ENCODE measurements around the gene SP7. TPM values are rescaled to one million over a fixed set of nuclear protein-coding genes. Genes with fewer than 3 reads are reported as not detected.

SP7 gene
- total and polyA plus RNA-seq, 2 donors from 2014 or later = not detected

DNA sequence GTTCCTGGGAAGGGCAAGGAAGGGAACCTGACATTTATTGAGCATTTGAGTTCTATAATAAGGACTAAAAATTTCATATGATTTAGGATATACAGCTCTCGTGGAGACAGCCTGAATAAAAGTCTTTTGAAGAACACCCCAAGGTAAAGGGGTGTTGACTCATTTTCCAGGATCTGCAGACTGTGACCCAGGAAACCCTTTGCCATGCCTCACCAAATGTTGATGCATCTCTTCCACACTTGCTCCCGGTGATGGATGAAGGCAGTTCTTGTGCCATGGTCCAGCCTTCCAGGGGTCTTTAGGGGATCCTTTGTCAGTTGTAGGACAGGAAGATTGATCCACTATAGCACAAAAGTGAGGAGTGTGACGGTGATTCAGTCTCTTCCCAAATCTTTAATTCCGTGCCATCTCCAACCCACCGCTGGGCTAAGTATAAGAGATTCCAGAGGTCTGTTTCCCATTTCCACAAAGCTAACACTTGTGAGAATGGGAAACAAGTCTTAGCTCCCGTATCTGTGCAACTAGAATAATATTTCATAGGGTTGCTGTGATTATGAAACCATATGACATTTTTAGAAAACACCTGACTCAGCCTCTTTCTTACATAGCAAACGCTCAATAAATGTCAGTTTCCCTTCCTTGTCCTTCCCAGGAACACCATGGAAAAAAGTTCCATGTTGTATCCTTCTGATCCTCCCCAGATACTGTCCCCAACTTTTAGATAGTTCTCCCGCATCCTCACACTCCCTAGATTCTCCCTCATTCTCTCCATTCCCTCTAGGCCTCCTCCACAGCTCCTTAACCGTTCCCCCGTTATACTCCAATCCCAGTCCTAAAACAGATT, 15.6 kb downstream of the SP7 start:
- Histone ChIP-seq H3K4me1 (ENCODE audit: control insufficient read depth in 2 of 3, insufficient read depth in 2 of 3, low read depth in 1 of 3, low read length in 3 of 3) (peaks cover 3 to 18% (median 13%) of the 10 kb centered on the region in 3 donors), H3K9ac (ENCODE audit: low read length in 3 of 3) (peak overlapping the region; percentile 81 to 94 (median 82)), H3K9me3 (ENCODE audit: control insufficient read depth in 2 of 3, insufficient read depth in 1 of 3, low read length in 3 of 3) (no peaks in the 10 kb centered on the region), H3K27me3 (ENCODE audit: control insufficient read depth, insufficient read depth, low read length) (no peaks in the 10 kb centered on the region), H3K27ac (ENCODE audit: low read depth in 2 of 2, low read length in 2 of 2) (peak overlapping the region; percentile 89 to 96), H3K36me3 (ENCODE audit: control insufficient read depth in 2 of 3, insufficient read depth in 3 of 3, low read length in 3 of 3) (peaks cover 2 to 6% (median 3%) of the 10 kb centered on the region in 3 donors), H3K4me3 (ENCODE audit: low read length in 3 of 3) (peak overlapping the region; percentile 89 to 98 (median 91))
- FAIRE-seq (no peak), DNase-seq (peak in 1 of 5 donors; percentile 18)
- intact Hi-C loops (cut with DNase I) = no loop called here
- TF ChIP-seq CTCF (IDR thresholded peaks at IDR 0.05; ENCODE audit: borderline replicate concordance, extremely low read depth, insufficient read depth) = no peak

DNA sequence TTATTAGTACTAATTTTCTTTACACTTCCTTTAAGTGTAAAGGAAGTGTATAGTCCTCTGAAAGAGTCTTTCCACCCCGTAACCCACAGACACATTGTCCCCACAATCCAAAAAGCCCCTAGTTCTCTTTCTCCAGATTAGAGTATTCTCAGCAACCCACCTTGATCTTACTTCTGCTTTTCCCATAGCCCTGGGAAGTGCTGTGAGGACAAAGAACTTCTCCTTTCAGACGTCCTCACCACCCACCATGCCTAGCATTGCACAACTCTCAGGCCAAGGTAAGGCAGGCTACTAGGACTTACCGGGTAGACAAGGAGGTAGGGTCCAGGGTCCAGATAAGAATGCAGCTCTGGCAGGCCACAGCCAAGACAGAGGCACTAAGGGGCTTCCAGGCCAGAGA, 22.2 kb downstream of the SP7 start:
- no peaks in the 10 kb centered on the region for H3K9me3 ChIP-seq (ENCODE audit: control insufficient read depth in 2 of 3, insufficient read depth in 1 of 3, low read length in 3 of 3)
- no peak overlapping the region for H3K9ac ChIP-seq (ENCODE audit: low read length in 3 of 3)
- peaks cover 0 to 37% (median 20%) of the 10 kb centered on the region in 3 donors for H3K36me3 ChIP-seq (ENCODE audit: control insufficient read depth in 2 of 3, insufficient read depth in 3 of 3, low read length in 3 of 3)
- TF ChIP-seq CTCF (IDR thresholded peaks at IDR 0.05; ENCODE audit: borderline replicate concordance, extremely low read depth, insufficient read depth) = no peak
- FAIRE-seq (no peak), DNase-seq (no peak)
- H3K27me3 ChIP-seq (ENCODE audit: control insufficient read depth, insufficient read depth, low read length) = no peaks in the 10 kb centered on the region
- intact Hi-C loops (cut with DNase I) = no loop called here
- H3K27ac ChIP-seq (ENCODE audit: low read depth in 2 of 2, low read length in 2 of 2) = no peak overlapping the region
- H3K4me3 ChIP-seq (ENCODE audit: low read length in 3 of 3) = no peak overlapping the region
- no peaks in the 10 kb centered on the region for H3K4me1 ChIP-seq (ENCODE audit: control insufficient read depth in 2 of 3, insufficient read depth in 2 of 3, low read depth in 1 of 3, low read length in 3 of 3)

DNA sequence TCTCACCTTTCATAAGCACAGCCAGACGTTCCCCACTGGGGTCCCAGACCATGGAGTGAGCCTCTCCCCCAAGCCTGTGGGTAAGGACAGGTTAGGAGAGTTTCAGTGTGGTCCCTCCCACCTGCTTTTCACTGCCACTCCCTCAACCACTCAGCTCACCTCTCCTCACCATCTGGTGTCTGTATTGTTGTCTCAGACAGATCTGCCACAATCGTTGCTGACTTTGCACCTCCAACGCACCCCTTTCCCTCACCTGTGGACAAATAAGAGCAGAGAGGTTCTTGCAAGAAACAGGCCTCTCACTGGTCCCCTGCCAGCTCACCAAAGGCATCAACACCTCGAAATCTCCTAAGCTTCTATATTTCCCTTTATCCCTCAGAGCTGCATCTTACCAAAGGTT, 27.9 kb downstream of the SP7 start:
- no peak for TF ChIP-seq CTCF (IDR thresholded peaks at IDR 0.05; ENCODE audit: borderline replicate concordance, extremely low read depth, insufficient read depth)
- H3K9me3 ChIP-seq (ENCODE audit: control insufficient read depth in 2 of 3, insufficient read depth in 1 of 3, low read length in 3 of 3) = no peaks in the 10 kb centered on the region
- no peak overlapping the region for H3K27ac ChIP-seq (ENCODE audit: low read depth in 2 of 2, low read length in 2 of 2)
- H3K4me1 ChIP-seq (ENCODE audit: control insufficient read depth in 2 of 3, insufficient read depth in 2 of 3, low read depth in 1 of 3, low read length in 3 of 3) = no peaks in the 10 kb centered on the region
- no peak overlapping the region for H3K9ac ChIP-seq (ENCODE audit: low read length in 3 of 3)
- H3K36me3 ChIP-seq (ENCODE audit: control insufficient read depth in 2 of 3, insufficient read depth in 3 of 3, low read length in 3 of 3) = peaks cover 2 to 50% (median 19%) of the 10 kb centered on the region in 3 donors
- H3K4me3 ChIP-seq (ENCODE audit: low read length in 3 of 3) = no peak overlapping the region
- FAIRE-seq (no peak), DNase-seq (peak in 1 of 5 donors; percentile 9)
- intact Hi-C loops (cut with DNase I) = no loop called here
- no peaks in the 10 kb centered on the region for H3K27me3 ChIP-seq (ENCODE audit: control insufficient read depth, insufficient read depth, low read length)
